GM12878 (cell line): ENCODE results near the gene ZC3H12D. TPM values are rescaled to one million over a fixed set of nuclear protein-coding genes. Genes with fewer than 3 reads are reported as not detected.

Experiments used
- ATAC-seq: fragments of 200-7000 bp; cut with Tn5 transposase; 3 replicates; pipeline ENCODE4 v1.9.1; 2020; ENCODE audit warnings: mild to moderate bottlenecking, moderate library complexity
- BruUV-seq: library from RNA; stranded (reverse); fragments of 400-500 nt; replicated peaks from 2 replicates; lab custom pipeline; 2021; lab: Mats Ljungman, UMichigan
- CTCF ChIA-PET: fragments of 300-600 bp; sonication (Branson Sonifier 250); formaldehyde crosslinking; extraction: SDS; loops from one replicate; lab custom pipeline; 2021; ENCODE audit warnings: inconsistent platforms; lab: Yijun Ruan, JAX
- POLR2A ChIA-PET: fragments of 350-600 bp; formaldehyde crosslinking; extraction: SDS; loops from one replicate; lab custom pipeline; 2021; ENCODE audit warnings: inconsistent platforms; lab: Charles Lee
- RAD21 ChIA-PET: fragments of 300-600 bp; sonication (Branson Sonifier 250); formaldehyde crosslinking; loops from one replicate; lab custom pipeline; 2023; ENCODE audit warnings: antibody characterized with exemption; ENCODE audit not compliant: unreplicated experiment; lab: Charles Lee
- SMC1A ChIA-PET: fragments of 300-600 bp; sonication (Branson Sonifier 250); formaldehyde crosslinking; loops from one replicate; lab custom pipeline; 2023; ENCODE audit not compliant: unreplicated experiment, uncharacterized antibody; lab: Charles Lee
- DNase-seq: peaks from one replicate; pipeline ENCODE4 v3.0.0-alpha.2; 2011; ENCODE audit warnings: low read depth, low spot score
- FAIRE-seq: peaks from 3 replicates; lab custom pipeline; 2011; peaks lifted over from hg19 to GRCh38; lab: Jason Lieb, UNC
- H2AFZ ChIP-seq: 2 replicates; pipeline ENCODE4 v1.6.0; 2011; ENCODE audit warnings: low read depth, low read length, control low read depth; ENCODE audit not compliant: control insufficient read depth
- H3K27ac ChIP-seq: 2 replicates; pipeline ENCODE4 v1.5.1; 2011; ENCODE audit warnings: control low read depth; ENCODE audit not compliant: control insufficient read depth, insufficient read depth
- H3K27me3 ChIP-seq, 2 experiments: replicated peaks in 1 of 2; 2 replicates each; pipeline versions ENCODE4 v1.6.0 to v1.6.1; 2011; ENCODE audit warnings: low read length in 1 of 2; ENCODE audit not compliant: control insufficient read depth in 2 of 2, insufficient read depth in 2 of 2
- H3K36me3 ChIP-seq, 2 experiments: 2 replicates each; pipeline ENCODE4 v1.5.1; 2011; ENCODE audit warnings: low read length in 1 of 2; ENCODE audit not compliant: control insufficient read depth in 2 of 2, insufficient read depth in 2 of 2
- H3K4me1 ChIP-seq: 2 replicates; pipeline ENCODE4 v1.6.1; 2011; ENCODE audit warnings: mild to moderate bottlenecking, low read length, moderate library complexity, mixed read lengths; ENCODE audit not compliant: control insufficient read depth, insufficient read depth
- H3K4me2 ChIP-seq: 2 replicates; pipeline ENCODE4 v1.6.0; 2011; ENCODE audit warnings: control low read depth; ENCODE audit not compliant: control insufficient read depth, insufficient read depth
- H3K4me3 ChIP-seq: fragments of 200-600 bp; sonication (generic); 2 replicates; pipeline ENCODE4 v1.5.1; 2016
- H3K79me2 ChIP-seq: 2 replicates; pipeline ENCODE4 v1.6.0; 2011; ENCODE audit warnings: low read length; ENCODE audit not compliant: control insufficient read depth, insufficient read depth
- H3K9ac ChIP-seq: 2 replicates; pipeline ENCODE4 v1.8.0; 2011; ENCODE audit warnings: low read length, control low read depth, mixed read lengths; ENCODE audit not compliant: control insufficient read depth, insufficient read depth
- H3K9me3 ChIP-seq: replicated peaks from 3 replicates; pipeline ENCODE4 v1.5.1; 2011; ENCODE audit warnings: mild to moderate bottlenecking, low read length; ENCODE audit not compliant: control insufficient read depth, insufficient read depth
- H4K20me1 ChIP-seq: 2 replicates; pipeline ENCODE4 v1.6.0; 2011; ENCODE audit not compliant: control insufficient read depth, insufficient read depth
- PBX3 ChIP-seq: IDR thresholded peaks from 2 replicates; pipeline ENCODE4 v1.6.1; 2011; ENCODE audit warnings: mild to moderate bottlenecking, low read depth, low read length, moderate library complexity; ENCODE audit not compliant: insufficient replicate concordance
- WGBS: methylation state at CpG from one replicate; pipeline ENCODE4 v1.1.6; 2016; ENCODE audit warnings: low lambda C conversion rate; ENCODE audit not compliant: insufficient replicate concordance, insufficient coverage; ENCODE audit errors: missing lambda C conversion rate; 5-methylcytosine and 5-hydroxymethylcytosine counted together
- in situ Hi-C: fragments of 300-500 bp; cut with MboI; formaldehyde crosslinking; loops from 9 replicates; pipeline ENCODE4 v1.14.3; 2018; ENCODE audit warnings: mixed read lengths
- intact Hi-C: fragments of 100-400 bp; cut with micrococcal nuclease; formaldehyde crosslinking; loops from one replicate; pipeline ENCODE4 v1.14.2; 2022; ENCODE audit not compliant: unreplicated experiment
- polyA plus RNA-seq, 11 experiments: library from polyadenylated mRNA; depleted of rRNA in 4 of 11; unstranded in 6 of 11; stranded (reverse) in 5 of 11; fragments of >200 nt; fragmentation: Nextera tagmentation in 4 of 11; fragmentation: Illumina TruSeq in 1 of 11; extraction: Ambion mirVana in 4 of 11; extraction: Trizol in 1 of 11; gene quantifications; 1 replicate in 1 of 11; 2 replicates in 10 of 11; pipeline versions ENCODE4 v1.2.1 to v1.2.3, GENCODE V29; 2011 to 2016; ENCODE audit warnings: inconsistent platforms in 2 of 11, missing spikeins in 2 of 11, low read depth in 1 of 11
- total RNA-seq, 4 experiments: library from RNA; depleted of rRNA in 3 of 4; stranded (reverse); fragments of >200 nt in 3 of 4; fragmentation: Illumina TruSeq in 1 of 4; extraction: Trizol in 1 of 4; gene quantifications; 2 replicates each; pipeline versions ENCODE4 v1.2.1 to v1.2.3, GENCODE V29; 2013 to 2021
- TF ChIP-seq, protein P1 (sequence below): fragments of 450-650 bp; formaldehyde crosslinking; IDR thresholded peaks from 2 replicates; pipeline ENCODE4 v1.4.0; 2020; ENCODE audit warnings: mild to moderate bottlenecking, moderate library complexity

Gene ZC3H12D
- total and polyA plus RNA-seq, 10 of the 15 experiments (the other 5 are each of a cell fraction or from before 2014, with no cell fraction given): 1.4 to 29.7 (median 8.8) TPM

DNA sequence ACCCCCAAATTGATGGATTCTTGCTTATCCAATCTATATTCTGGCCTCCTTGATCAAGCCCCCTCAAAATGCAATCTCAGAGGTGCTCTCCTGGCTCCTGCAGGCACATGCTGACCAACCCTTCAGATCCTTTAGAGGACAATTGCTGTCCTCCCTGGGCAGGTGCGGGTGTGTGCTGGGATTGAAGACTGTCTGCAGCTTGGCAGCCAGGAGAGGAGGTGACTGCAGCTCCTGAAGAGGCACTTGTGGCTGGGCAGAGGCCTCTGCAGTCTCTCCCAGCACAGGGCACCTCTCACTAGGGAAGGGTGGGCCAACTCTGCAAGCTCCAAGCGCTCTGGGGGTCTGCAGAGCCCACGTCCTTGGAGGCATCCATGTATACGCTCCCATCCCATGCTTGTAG is 56.2 kb downstream of the ZC3H12D start:
- ChIA-PET CTCF (interaction anchor here (1.0 to 8.0 kb wide), 9 partner anchors 9 to 869 kb away, joined by 3 to 169 read pairs (median 7); no protein-coding TSS in a partner anchor), RAD21 (interaction anchor here (0.7 to 2.7 kb wide), 9 partner anchors 90 to 851 kb away, joined by 3 to 7 read pairs (median 4); no protein-coding TSS in a partner anchor), SMC1A (interaction anchor here (0.5 to 8.1 kb wide), 11 partner anchors 15 to 739 kb away, joined by 3 to 135 read pairs (median 3); no protein-coding TSS in a partner anchor), POLR2A (no interaction called here)
- in situ Hi-C loops: loop anchor here (5.0 to 25.0 kb wide), 4 partner anchors 346 to 856 kb away; no protein-coding TSS in a partner anchor
- 59% methylated on average over 4 of the region's 4 CpGs for WGBS
- DNase-seq (no peak), ATAC-seq (no peak), FAIRE-seq (no peak)
- Histone ChIP-seq H3K9me3 (no peaks in the 10 kb centered on the region), H3K27me3 (no peaks in the 10 kb centered on the region; a peak in 1 of 4 replicates), H3K4me1 (no peaks in the 10 kb centered on the region), H3K36me3 (no peaks in the 10 kb centered on the region), H2AFZ (no peak overlapping the region), H3K79me2 (no peaks in the 10 kb centered on the region), H3K4me2 (no peak overlapping the region), H4K20me1 (no peaks in the 10 kb centered on the region), H3K9ac (no peak overlapping the region), H3K4me3 (no peak overlapping the region), H3K27ac (no peak overlapping the region)
- BruUV-seq: no TSS peak
- intact Hi-C loops: no loop called here
- TF ChIP-seq, protein P1, sequence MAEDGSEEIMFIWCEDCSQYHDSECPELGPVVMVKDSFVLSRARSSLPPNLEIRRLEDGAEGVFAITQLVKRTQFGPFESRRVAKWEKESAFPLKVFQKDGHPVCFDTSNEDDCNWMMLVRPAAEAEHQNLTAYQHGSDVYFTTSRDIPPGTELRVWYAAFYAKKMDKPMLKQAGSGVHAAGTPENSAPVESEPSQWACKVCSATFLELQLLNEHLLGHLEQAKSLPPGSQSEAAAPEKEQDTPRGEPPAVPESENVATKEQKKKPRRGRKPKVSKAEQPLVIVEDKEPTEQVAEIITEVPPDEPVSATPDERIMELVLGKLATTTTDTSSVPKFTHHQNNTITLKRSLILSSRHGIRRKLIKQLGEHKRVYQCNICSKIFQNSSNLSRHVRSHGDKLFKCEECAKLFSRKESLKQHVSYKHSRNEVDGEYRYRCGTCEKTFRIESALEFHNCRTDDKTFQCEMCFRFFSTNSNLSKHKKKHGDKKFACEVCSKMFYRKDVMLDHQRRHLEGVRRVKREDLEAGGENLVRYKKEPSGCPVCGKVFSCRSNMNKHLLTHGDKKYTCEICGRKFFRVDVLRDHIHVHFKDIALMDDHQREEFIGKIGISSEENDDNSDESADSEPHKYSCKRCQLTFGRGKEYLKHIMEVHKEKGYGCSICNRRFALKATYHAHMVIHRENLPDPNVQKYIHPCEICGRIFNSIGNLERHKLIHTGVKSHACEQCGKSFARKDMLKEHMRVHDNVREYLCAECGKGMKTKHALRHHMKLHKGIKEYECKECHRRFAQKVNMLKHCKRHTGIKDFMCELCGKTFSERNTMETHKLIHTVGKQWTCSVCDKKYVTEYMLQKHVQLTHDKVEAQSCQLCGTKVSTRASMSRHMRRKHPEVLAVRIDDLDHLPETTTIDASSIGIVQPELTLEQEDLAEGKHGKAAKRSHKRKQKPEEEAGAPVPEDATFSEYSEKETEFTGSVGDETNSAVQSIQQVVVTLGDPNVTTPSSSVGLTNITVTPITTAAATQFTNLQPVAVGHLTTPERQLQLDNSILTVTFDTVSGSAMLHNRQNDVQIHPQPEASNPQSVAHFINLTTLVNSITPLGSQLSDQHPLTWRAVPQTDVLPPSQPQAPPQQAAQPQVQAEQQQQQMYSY: no peak
- TF ChIP-seq PBX3: no peak
- TF ChIP-seq, all 136 proteins: peak for 0
